Smooth muscle cell (in vitro differentiated cells): Measurements from ENCODE around the gene DGUOK. TPM values are rescaled to one million over a fixed set of nuclear protein-coding genes. Genes with fewer than 3 reads are reported as not detected.

Source experiments
- DNase-seq: peaks from one replicate; lab custom pipeline; 2025; ENCODE audit not compliant: unreplicated experiment; lab: John Stamatoyannopoulos, UW
- H2AFZ ChIP-seq: fragments of 200-600 bp; sonication (generic); 2 replicates; pipeline ENCODE4 v1.6.0; 2016; ENCODE audit warnings: antibody characterized with exemption, low read depth, mild to moderate bottlenecking
- H3F3A ChIP-seq: fragments of 200-600 bp; sonication (generic); 2 replicates; pipeline ENCODE4 v1.6.0; 2017; ENCODE audit warnings: antibody characterized with exemption, low read depth
- H3K27ac ChIP-seq: fragments of 200-600 bp; sonication (generic); 2 replicates; pipeline ENCODE4 v1.5.1; 2016; ENCODE audit warnings: low read depth, mild to moderate bottlenecking
- H3K27me3 ChIP-seq: fragments of 200-600 bp; sonication (generic); 2 replicates; pipeline ENCODE4 v1.6.1; 2016; ENCODE audit warnings: low read depth, mild to moderate bottlenecking
- H3K36me3 ChIP-seq: fragments of 200-600 bp; sonication (generic); 2 replicates; pipeline ENCODE4 v1.5.1; 2016; ENCODE audit warnings: low read depth
- H3K4me1 ChIP-seq: fragments of 200-600 bp; sonication (generic); 2 replicates; pipeline ENCODE4 v1.5.1; 2016; ENCODE audit warnings: low read depth
- H3K4me2 ChIP-seq: fragments of 200-600 bp; sonication (generic); 2 replicates; pipeline ENCODE4 v1.6.0; 2016; ENCODE audit warnings: mild to moderate bottlenecking
- H3K4me3 ChIP-seq: fragments of 200-600 bp; sonication (generic); 2 replicates; pipeline ENCODE4 v1.5.1; 2016; ENCODE audit warnings: mild to moderate bottlenecking
- H3K79me2 ChIP-seq: fragments of 200-600 bp; sonication (generic); 2 replicates; pipeline ENCODE4 v1.6.0; 2016; ENCODE audit warnings: low read depth, mild to moderate bottlenecking
- H3K9ac ChIP-seq: fragments of 200-600 bp; sonication (generic); 2 replicates; pipeline ENCODE4 v1.6.0; 2016; ENCODE audit warnings: low read depth
- H3K9me3 ChIP-seq: fragments of 200-600 bp; sonication (generic); replicated peaks from 2 replicates; pipeline ENCODE4 v1.5.1; 2016; ENCODE audit warnings: low read depth
- H4K20me1 ChIP-seq: fragments of 200-600 bp; sonication (generic); 2 replicates; pipeline ENCODE4 v1.6.0; 2016; ENCODE audit warnings: low read depth
- WGBS: methylation state at CpG from one replicate; pipeline ENCODE4 v1.1.7; 2016; ENCODE audit warnings: low lambda C conversion rate; 5-methylcytosine and 5-hydroxymethylcytosine counted together
- polyA plus RNA-seq: library from polyadenylated mRNA; unstranded; fragments of >200 nt; fragmentation: Nextera tagmentation; extraction: Ambion mirVana; gene quantifications from 2 replicates; pipeline ENCODE4 v1.2.1, GENCODE V29; 2016
- total RNA-seq: library from RNA; depleted of rRNA; stranded (reverse); fragments of >200 nt; gene quantifications from 2 replicates; pipeline ENCODE4 v1.2.3, GENCODE V29; 2014
- TF ChIP-seq, protein P1 (sequence below): fragments of 200-600 bp; sonication (generic); IDR thresholded peaks from 2 replicates; pipeline ENCODE4 v1.5.1; 2017; ENCODE audit warnings: borderline replicate concordance, mild to moderate bottlenecking, antibody characterized with exemption; ENCODE audit not compliant: insufficient read depth, poor library complexity, severe bottlenecking

DGUOK gene
- total and polyA plus RNA-seq, 2 experiments from 2014 or later, result 112 to 154 TPM

DNA sequence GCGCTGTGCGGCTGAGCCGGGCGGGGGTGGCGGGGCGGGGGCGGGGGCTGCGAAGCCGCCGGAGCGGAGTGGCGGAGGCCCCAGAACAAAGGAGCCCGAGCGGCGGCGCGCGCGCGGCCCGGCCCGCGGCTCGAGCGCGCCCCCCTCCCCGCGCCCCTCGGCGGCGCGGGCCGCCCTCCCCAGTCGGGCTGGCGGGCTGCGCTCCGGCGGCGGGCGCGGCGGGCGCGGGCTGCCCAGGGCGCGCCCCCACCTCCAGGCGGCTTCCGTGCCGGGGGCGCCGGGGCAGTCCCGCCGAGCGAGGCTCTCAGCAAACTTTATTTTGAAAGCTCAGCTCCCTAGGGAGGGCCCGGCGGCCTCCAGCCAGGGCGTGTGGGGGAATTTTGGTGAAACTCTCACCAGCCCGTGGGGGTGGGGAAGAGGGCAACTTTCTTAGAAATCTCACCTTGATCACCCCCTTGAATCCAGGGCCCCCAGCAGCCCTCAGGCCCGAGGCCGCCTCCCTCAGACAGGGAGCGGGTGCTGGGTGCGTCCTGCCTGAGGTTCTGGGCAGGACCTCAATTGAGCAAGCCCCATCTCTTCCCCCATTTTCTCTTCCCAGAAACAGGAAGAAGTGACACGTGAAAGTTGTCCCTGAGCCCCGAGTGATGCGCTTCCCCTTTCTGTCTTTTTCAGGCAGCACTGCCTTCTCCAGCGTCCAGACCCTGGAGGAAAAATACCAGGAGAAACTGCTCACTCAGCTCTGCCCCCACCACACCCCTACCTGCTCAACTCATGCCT lies 58.8 kb downstream of the DGUOK start:
- H3K27ac ChIP-seq, result no peak overlapping the region
- H3K9ac ChIP-seq, result peak overlapping the region; percentile 68
- H3K4me2 ChIP-seq, result peak overlapping the region; percentile 94
- peak overlapping the region; percentile 83 for H2AFZ ChIP-seq
- peaks cover 27% of the 10 kb centered on the region for H4K20me1 ChIP-seq
- TF ChIP-seq, protein P1, sequence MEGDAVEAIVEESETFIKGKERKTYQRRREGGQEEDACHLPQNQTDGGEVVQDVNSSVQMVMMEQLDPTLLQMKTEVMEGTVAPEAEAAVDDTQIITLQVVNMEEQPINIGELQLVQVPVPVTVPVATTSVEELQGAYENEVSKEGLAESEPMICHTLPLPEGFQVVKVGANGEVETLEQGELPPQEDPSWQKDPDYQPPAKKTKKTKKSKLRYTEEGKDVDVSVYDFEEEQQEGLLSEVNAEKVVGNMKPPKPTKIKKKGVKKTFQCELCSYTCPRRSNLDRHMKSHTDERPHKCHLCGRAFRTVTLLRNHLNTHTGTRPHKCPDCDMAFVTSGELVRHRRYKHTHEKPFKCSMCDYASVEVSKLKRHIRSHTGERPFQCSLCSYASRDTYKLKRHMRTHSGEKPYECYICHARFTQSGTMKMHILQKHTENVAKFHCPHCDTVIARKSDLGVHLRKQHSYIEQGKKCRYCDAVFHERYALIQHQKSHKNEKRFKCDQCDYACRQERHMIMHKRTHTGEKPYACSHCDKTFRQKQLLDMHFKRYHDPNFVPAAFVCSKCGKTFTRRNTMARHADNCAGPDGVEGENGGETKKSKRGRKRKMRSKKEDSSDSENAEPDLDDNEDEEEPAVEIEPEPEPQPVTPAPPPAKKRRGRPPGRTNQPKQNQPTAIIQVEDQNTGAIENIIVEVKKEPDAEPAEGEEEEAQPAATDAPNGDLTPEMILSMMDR, result no peak
- peaks cover 26% of the 10 kb centered on the region for H3K79me2 ChIP-seq
- peak overlapping the region; percentile 72 for H3K4me3 ChIP-seq
- peaks cover 8% of the 10 kb centered on the region for H3F3A ChIP-seq
- 5% methylated on average over 21 of the region's 66 CpGs for WGBS
- no peaks in the 10 kb centered on the region for H3K36me3 ChIP-seq
- H3K4me1 ChIP-seq, result peaks cover 47% of the 10 kb centered on the region
- no peaks in the 10 kb centered on the region for H3K9me3 ChIP-seq
- H3K27me3 ChIP-seq, result no peaks in the 10 kb centered on the region
- no peak for DNase-seq

DNA sequence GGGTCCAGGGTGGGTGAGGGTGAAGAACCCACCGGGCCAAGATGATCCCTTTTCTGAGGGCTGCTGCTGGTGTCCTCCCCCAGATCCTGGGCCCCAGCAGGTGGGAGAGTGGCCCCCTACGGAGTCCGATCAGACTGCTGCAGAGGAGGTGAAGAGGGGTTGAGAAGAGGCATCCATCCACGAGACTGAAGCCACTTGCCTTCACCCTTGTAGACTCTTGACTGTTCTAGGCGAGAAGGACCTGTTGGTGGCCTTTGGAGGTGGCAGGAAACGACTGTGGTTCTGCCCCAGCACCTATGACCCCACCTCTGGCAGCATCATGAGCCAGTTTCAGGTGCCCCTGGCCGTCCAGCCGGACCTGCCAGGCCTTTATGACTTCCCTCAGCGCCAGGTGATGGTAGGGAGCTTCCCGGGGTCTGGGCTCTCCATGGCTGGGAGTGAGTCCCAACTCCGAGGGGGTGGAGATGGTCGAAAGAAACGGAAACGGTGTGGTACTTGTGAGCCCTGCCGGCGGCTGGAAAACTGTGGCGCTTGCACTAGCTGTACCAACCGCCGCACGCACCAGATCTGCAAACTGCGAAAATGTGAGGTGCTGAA lies 59.5 kb downstream of the DGUOK start:
- 94% methylated on average over 21 of the region's 21 CpGs for WGBS
- Histone ChIP-seq H3K79me2 (peaks cover 33% of the 10 kb centered on the region), H3K9me3 (no peaks in the 10 kb centered on the region), H3F3A (peaks cover 8% of the 10 kb centered on the region), H4K20me1 (peaks cover 31% of the 10 kb centered on the region), H3K4me2 (peak overlapping the region; percentile 91), H3K27ac (no peak overlapping the region), H3K27me3 (no peaks in the 10 kb centered on the region), H2AFZ (no peak overlapping the region), H3K9ac (no peak overlapping the region), H3K4me3 (peak overlapping the region; percentile 72), H3K4me1 (peaks cover 42% of the 10 kb centered on the region), H3K36me3 (no peaks in the 10 kb centered on the region)
- TF ChIP-seq, protein P1, result no peak
- no peak for DNase-seq

DNA sequence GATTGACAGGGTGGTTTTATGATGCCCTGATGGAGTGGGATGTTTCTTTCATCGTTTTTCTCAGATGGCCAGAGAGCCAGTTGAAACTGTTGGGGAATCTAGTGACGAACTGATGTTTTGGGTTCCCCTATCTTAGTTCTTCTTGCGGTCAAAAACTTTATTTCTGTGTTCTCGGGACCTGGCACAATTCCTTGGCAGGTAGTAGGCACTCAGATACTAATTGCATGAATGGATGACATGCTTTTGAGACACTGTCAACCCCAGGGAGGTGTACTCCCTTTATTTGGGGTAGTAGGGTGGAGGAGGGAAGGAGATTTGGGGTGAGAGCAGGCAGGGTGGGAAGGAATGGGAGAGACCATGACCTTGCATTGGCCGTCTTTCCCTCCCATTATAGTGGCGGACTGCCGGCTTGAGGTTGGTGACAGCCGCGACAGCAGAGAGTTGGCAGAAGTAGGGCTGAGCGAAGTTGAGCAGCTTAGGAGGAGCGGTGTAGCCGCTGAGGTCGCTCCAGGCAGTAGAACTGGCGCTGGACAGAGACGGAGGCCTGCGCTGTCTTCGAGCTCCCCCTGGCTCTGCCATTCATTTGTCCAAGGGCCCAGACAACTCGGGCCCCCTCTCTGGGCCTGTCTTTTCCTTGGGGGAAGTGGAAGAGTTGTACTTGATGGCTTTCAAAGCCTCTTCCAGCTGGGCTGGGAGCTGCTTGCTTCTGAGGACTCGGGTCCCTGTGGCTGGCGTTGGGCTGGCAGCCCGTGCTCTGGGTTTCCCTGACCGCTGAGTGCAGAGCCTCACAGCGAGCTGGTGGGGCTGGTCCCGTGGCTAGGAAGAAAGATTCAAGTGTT lies 60.6 kb downstream of the DGUOK start:
- Histone ChIP-seq H3K4me1 (peaks cover 34% of the 10 kb centered on the region), H3F3A (peaks cover 8% of the 10 kb centered on the region), H3K79me2 (peaks cover 35% of the 10 kb centered on the region), H3K9me3 (no peaks in the 10 kb centered on the region), H3K27me3 (no peaks in the 10 kb centered on the region), H2AFZ (no peak overlapping the region), H3K4me3 (peak overlapping the region; percentile 37), H3K36me3 (no peaks in the 10 kb centered on the region), H3K9ac (no peak overlapping the region), H4K20me1 (peaks cover 35% of the 10 kb centered on the region), H3K4me2 (peak overlapping the region; percentile 62), H3K27ac (no peak overlapping the region)
- 73% methylated on average over 24 of the region's 24 CpGs for WGBS
- no peak for DNase-seq
- TF ChIP-seq, protein P1, result no peak
